GM19043 (cell line): Measurements from ENCODE around the gene UBE2G1.

Experiments used
- ATAC-seq: cut with Tn5 transposase; IDR thresholded peaks from one replicate; pipeline ENCODE4 v1.9.1; 2021; ENCODE audit warnings: low read depth; ENCODE audit not compliant: unreplicated experiment

Gene UBE2G1

GRCh38 chr17:4340914-4341615 lies 25.4 kb downstream of the UBE2G1 start:
- ATAC-seq: no peak

- no peak for ATAC-seq
These were observed 31.5 kb downstream of the UBE2G1 start for GRCh38 chr17:4334776-4335584.

GRCh38 chr17:4334332-4334731 lies 32.1 kb downstream of the UBE2G1 start:
- ATAC-seq: no peak

GRCh38 chr17:4333041-4333440 lies 33.4 kb downstream of the UBE2G1 start:
- ATAC-seq: no peak

- ATAC-seq: no peak
These were observed 34.0 kb downstream of the UBE2G1 start for GRCh38 chr17:4332296-4332970.

- ATAC-seq: no peak
These were observed 34.9 kb downstream of the UBE2G1 start for GRCh38 chr17:4331614-4332013.

GRCh38 chr17:4329838-4330237 lies 36.6 kb downstream of the UBE2G1 start:
- no peak for ATAC-seq

GRCh38 chr17:4327606-4328005 lies 38.9 kb downstream of the UBE2G1 start:
- no peak for ATAC-seq

- ATAC-seq: no peak
These were observed 39.9 kb downstream of the UBE2G1 start for GRCh38 chr17:4326608-4327007.

GRCh38 chr17:4326112-4326511 lies 40.4 kb downstream of the UBE2G1 start:
- ATAC-seq: no peak

- no peak for ATAC-seq
These were observed 42.0 kb downstream of the UBE2G1 start for GRCh38 chr17:4324463-4324862.

GRCh38 chr17:4319221-4319620 lies 47.3 kb downstream of the UBE2G1 start:
- ATAC-seq: no peak

- no peak for ATAC-seq
These were observed 47.9 kb downstream of the UBE2G1 start for GRCh38 chr17:4318596-4318995.

- ATAC-seq: no peak
These were observed 48.3 kb downstream of the UBE2G1 start for GRCh38 chr17:4318186-4318585.

- ATAC-seq: no peak
These were observed 48.9 kb downstream of the UBE2G1 start for GRCh38 chr17:4317610-4318009.

- ATAC-seq: no peak
These were observed 49.8 kb downstream of the UBE2G1 start for GRCh38 chr17:4316648-4317047.

- no peak for ATAC-seq
These were observed 51.9 kb downstream of the UBE2G1 start for GRCh38 chr17:4314618-4315017.

GRCh38 chr17:4314179-4314578 lies 52.3 kb downstream of the UBE2G1 start:
- no peak for ATAC-seq

GRCh38 chr17:4313221-4314114 lies 53.0 kb downstream of the UBE2G1 start:
- ATAC-seq: no peak

- no peak for ATAC-seq
These were observed 56.0 kb downstream of the UBE2G1 start for GRCh38 chr17:4310354-4311060.
